Kidney (tissue), 14 donors: ENCODE results near the gene RYR2. TPM values are rescaled to one million over a fixed set of nuclear protein-coding genes. Genes with fewer than 3 reads are reported as not detected.

Experiments used
- DNase-seq, 5 donors: peaks; one replicate each; pipeline ENCODE4 v3.0.0-alpha.2; 2013 to 2020
- FAIRE-seq: peaks from 2 replicates; lab custom pipeline; 2012; peaks lifted over from hg19 to GRCh38; lab: Jason Lieb, UNC
- H3K27ac ChIP-seq, 2 donors: one replicate each; pipeline ENCODE4 v1.7.0; 2013; ENCODE audit warnings: low read depth in 2 of 2, low read length in 2 of 2, inconsistent platforms in 1 of 2
- H3K27me3 ChIP-seq: one replicate; pipeline ENCODE4 v1.7.1; 2013; ENCODE audit warnings: low read length, inconsistent platforms; ENCODE audit not compliant: control insufficient read depth, insufficient read depth
- H3K36me3 ChIP-seq, 3 donors: one replicate each; pipeline versions ENCODE4 v1.7.0 to v1.7.1; 2013; ENCODE audit warnings: low read length in 3 of 3, control low read depth in 1 of 3, inconsistent platforms in 1 of 3; ENCODE audit not compliant: insufficient read depth in 3 of 3, control insufficient read depth in 2 of 3
- H3K4me1 ChIP-seq, 3 donors: one replicate each; pipeline versions ENCODE4 v1.7.0 to v1.7.1; 2013; ENCODE audit warnings: low read length in 3 of 3, inconsistent platforms in 1 of 3, low read depth in 1 of 3; ENCODE audit not compliant: control insufficient read depth in 2 of 3, insufficient read depth in 2 of 3
- H3K4me3 ChIP-seq, 3 donors: one replicate each; pipeline versions ENCODE4 v1.7.0 to v1.8.1; 2013; ENCODE audit warnings: low read length in 3 of 3, control low read depth in 1 of 3, inconsistent platforms in 1 of 3
- H3K9ac ChIP-seq, 3 donors: one replicate each; pipeline versions ENCODE4 v1.7.0 to v1.7.1; 2013; ENCODE audit warnings: low read length in 3 of 3, control low read depth in 1 of 3, inconsistent platforms in 1 of 3
- H3K9me3 ChIP-seq, 3 donors: one replicate each; pipeline versions ENCODE4 v1.7.0 to v1.7.1; 2013; ENCODE audit warnings: low read length in 3 of 3, control low read depth in 1 of 3, inconsistent platforms in 1 of 3; ENCODE audit not compliant: control insufficient read depth in 2 of 3, insufficient read depth in 1 of 3
- intact Hi-C: fragments of 100-400 bp; cut with DNase I; formaldehyde crosslinking; loops from one replicate; pipeline ENCODE4 v1.11.1; 2022
- polyA plus RNA-seq: library from polyadenylated mRNA; stranded (reverse); fragments of 350-450 nt; fragmentation: Illumina TruSeq; extraction: RNeasy Lipid Tissue Mini Kit (QIAGEN cat#74804); gene quantifications from one replicate; pipeline ENCODE4 v1.2.3, GENCODE V29; 2014; ENCODE audit warnings: low read depth, low replicate concordance; ENCODE audit not compliant: insufficient read depth
- total RNA-seq: library from RNA; stranded (reverse); fragmentation: NEBNext Ultra II Directional; extraction: Animal tissue kit (Norgen Biotek cat#: 25700); gene quantifications from one replicate; pipeline ENCODE4 v1.2.1, GENCODE V29; 2021
- TF ChIP-seq, protein P1 (sequence below): IDR thresholded peaks from 3 replicates; pipeline ENCODE4 v1.5.1; 2012; ENCODE audit warnings: mild to moderate bottlenecking, moderate library complexity, borderline replicate concordance; ENCODE audit not compliant: insufficient read depth; ENCODE audit errors: extremely low read depth
- donor health status: control.
- donor health status: control.
- donor health status: control.
- donor health status: control.
- donor health status: control.
- donor health status: DM: yes; HTN: yes; CAD: no.
- donor health status: Normal renal cell carcinoma (clear cell type).

Gene RYR2
- total and polyA plus RNA-seq, 2 donors from 2014 or later = 0.28 to 0.60 TPM

DNA sequence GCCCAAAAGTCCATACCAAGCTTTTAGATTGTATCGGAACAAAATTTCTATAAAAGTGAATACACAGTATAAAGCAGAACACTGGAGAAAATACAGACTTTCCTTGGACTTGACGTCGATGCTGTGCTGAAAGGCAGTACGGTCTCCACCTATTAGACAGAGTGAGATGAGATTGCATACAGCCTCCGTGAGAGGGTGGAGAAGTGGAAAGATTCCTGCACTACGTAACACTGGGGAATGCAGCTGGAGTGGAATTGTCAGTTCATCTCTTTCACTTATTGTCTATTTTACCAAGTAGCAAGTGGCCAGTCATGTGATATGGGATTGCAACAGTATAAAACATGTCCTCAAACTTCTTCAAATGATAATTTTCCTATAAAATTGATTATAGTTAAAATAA lies 639.2 kb downstream of the RYR2 start:
- no peak for DNase-seq
- Histone ChIP-seq H3K4me1 (no peaks in the 10 kb centered on the region), H3K27me3 (no peaks in the 10 kb centered on the region), H3K9ac (no peak overlapping the region), H3K9me3 (no peaks in the 10 kb centered on the region), H3K4me3 (no peak overlapping the region), H3K36me3 (no peaks in the 10 kb centered on the region), H3K27ac (no peak overlapping the region)
- intact Hi-C loops = no loop called here
- no peak for FAIRE-seq
- TF ChIP-seq, protein P1, sequence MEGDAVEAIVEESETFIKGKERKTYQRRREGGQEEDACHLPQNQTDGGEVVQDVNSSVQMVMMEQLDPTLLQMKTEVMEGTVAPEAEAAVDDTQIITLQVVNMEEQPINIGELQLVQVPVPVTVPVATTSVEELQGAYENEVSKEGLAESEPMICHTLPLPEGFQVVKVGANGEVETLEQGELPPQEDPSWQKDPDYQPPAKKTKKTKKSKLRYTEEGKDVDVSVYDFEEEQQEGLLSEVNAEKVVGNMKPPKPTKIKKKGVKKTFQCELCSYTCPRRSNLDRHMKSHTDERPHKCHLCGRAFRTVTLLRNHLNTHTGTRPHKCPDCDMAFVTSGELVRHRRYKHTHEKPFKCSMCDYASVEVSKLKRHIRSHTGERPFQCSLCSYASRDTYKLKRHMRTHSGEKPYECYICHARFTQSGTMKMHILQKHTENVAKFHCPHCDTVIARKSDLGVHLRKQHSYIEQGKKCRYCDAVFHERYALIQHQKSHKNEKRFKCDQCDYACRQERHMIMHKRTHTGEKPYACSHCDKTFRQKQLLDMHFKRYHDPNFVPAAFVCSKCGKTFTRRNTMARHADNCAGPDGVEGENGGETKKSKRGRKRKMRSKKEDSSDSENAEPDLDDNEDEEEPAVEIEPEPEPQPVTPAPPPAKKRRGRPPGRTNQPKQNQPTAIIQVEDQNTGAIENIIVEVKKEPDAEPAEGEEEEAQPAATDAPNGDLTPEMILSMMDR = no peak

DNA sequence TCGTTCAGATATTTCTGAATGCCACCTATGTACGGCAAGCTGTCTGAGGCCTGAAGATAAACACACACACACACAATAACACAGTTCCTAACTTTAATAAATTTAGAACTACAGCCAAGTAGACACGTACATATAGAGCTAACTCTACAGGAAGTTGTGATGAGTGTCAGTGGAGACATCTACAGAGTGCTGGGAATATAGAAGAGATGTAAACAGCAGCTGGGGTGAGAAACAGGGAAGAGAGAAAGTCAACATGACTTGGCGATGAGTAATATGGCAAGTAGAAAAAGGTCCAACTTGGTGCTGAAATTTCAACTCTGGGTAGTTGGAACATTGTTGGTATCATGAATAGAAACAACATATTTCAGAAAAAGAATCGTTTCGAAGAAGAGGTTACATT lies 642.3 kb downstream of the RYR2 start:
- TF ChIP-seq, protein P1 = no peak
- intact Hi-C loops = no loop called here
- Histone ChIP-seq H3K9me3 (no peaks in the 10 kb centered on the region), H3K4me1 (no peaks in the 10 kb centered on the region), H3K27ac (no peak overlapping the region), H3K9ac (no peak overlapping the region), H3K27me3 (no peaks in the 10 kb centered on the region), H3K36me3 (no peaks in the 10 kb centered on the region), H3K4me3 (no peak overlapping the region)
- FAIRE-seq = no peak
- DNase-seq = no peak

DNA sequence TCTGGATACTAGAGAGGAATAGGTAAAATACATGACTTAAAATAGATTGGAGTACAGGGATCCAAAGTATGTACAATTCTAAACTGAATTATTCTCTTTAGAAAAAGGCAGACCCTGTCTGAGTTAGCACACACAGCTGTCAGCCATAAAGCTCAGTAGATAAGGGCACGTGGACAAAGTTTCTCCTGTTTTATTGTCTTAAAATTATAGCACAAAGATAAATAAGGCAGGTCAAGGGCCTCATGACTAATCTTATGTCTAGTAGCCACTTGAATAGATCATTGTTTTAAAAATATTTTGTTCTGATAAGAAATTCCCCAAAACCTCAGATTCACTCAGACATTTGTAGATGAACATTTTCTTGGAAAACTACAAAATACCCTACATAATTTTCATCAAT lies 643.6 kb downstream of the RYR2 start:
- H3K27me3 ChIP-seq = no peaks in the 10 kb centered on the region
- H3K4me1 ChIP-seq = no peaks in the 10 kb centered on the region
- intact Hi-C loops = no loop called here
- H3K9ac ChIP-seq = no peak overlapping the region
- DNase-seq (no peak), FAIRE-seq (no peak)
- no peaks in the 10 kb centered on the region for H3K36me3 ChIP-seq
- no peak overlapping the region for H3K27ac ChIP-seq
- no peak overlapping the region for H3K4me3 ChIP-seq
- no peaks in the 10 kb centered on the region for H3K9me3 ChIP-seq
- TF ChIP-seq, protein P1 = no peak

DNA sequence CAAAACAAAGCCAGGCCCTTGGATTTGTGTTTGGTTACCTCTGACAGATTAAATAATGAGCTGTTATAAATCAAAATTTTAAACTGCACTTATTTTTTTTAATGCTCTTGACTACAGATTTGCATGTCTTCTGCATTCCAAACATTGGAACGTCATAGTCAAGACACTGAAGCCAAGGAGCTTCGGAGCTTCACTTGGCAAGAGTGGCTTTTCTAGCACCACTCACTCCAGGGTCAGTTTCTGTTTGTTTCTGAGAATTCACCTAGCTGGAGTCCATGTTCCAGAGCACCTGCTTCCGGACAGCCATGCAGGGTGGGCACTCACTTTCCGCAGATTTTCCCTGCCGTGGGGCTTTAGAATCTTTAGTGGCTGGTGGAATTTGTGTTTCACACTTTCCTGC lies 645.8 kb downstream of the RYR2 start:
- H3K9ac ChIP-seq = no peak overlapping the region
- H3K27ac ChIP-seq = no peak overlapping the region
- no peak overlapping the region for H3K4me3 ChIP-seq
- no peaks in the 10 kb centered on the region for H3K36me3 ChIP-seq
- DNase-seq = no peak
- H3K27me3 ChIP-seq = no peaks in the 10 kb centered on the region
- no peaks in the 10 kb centered on the region for H3K4me1 ChIP-seq
- TF ChIP-seq, protein P1 = no peak
- intact Hi-C loops = no loop called here
- no peak for FAIRE-seq
- no peaks in the 10 kb centered on the region for H3K9me3 ChIP-seq
